Amniotic epithelial cell (primary cell): ENCODE measurements around the gene DCHS1.

Experiments used
- DNase-seq: peaks from one replicate; pipeline ENCODE4 v3.0.0-alpha.2; 2010; ENCODE audit warnings: low read depth

Gene DCHS1

GRCh38 chr11:6625832-6626420 is 29.7 kb downstream of the DCHS1 start:
- DNase-seq, result no peak

- DNase-seq, result no peak
Observed at GRCh38 chr11:6625156-6625831, 30.3 kb downstream of the DCHS1 start.

- no peak for DNase-seq
Observed at GRCh38 chr11:6623391-6624363, 31.9 kb downstream of the DCHS1 start.

GRCh38 chr11:6622261-6623171 is 33.1 kb downstream of the DCHS1 start:
- DNase-seq, result no peak

- DNase-seq, result no peak
Observed at GRCh38 chr11:6621711-6622211, 33.8 kb downstream of the DCHS1 start.

GRCh38 chr11:6620636-6621035 is 35.0 kb downstream of the DCHS1 start:
- DNase-seq, result no peak

- peak; percentile 89 for DNase-seq
Observed at GRCh38 chr11:6619004-6619745, 36.4 kb downstream of the DCHS1 start, which contains the start of gene TPP1. Gene TPP1, minus strand, starts transcription at chr11:6619422. Its CDS starts 22 bp downstream, at chr11:6619400.

GRCh38 chr11:6618117-6619003 is 37.2 kb downstream of the DCHS1 start:
- peak; percentile 72 for DNase-seq

GRCh38 chr11:6617315-6617781 is 38.3 kb downstream of the DCHS1 start:
- no peak for DNase-seq

- DNase-seq, result no peak
Observed at GRCh38 chr11:6616596-6617250, 38.9 kb downstream of the DCHS1 start.

GRCh38 chr11:6615882-6616585 is 39.6 kb downstream of the DCHS1 start:
- no peak for DNase-seq

- no peak for DNase-seq
Observed at GRCh38 chr11:6615046-6615445, 40.6 kb downstream of the DCHS1 start.

GRCh38 chr11:6614446-6614845 is 41.2 kb downstream of the DCHS1 start:
- no peak for DNase-seq

- DNase-seq, result no peak
Observed at GRCh38 chr11:6613496-6613895, 42.1 kb downstream of the DCHS1 start.

GRCh38 chr11:6612213-6613041 is 43.2 kb downstream of the DCHS1 start, which contains the start of gene TAF10:
Gene TAF10, minus strand, starts transcription at chr11:6612216. Its CDS starts 27 bp downstream, at chr11:6612189.
- peak; percentile 94 for DNase-seq

GRCh38 chr11:6611963-6612212 is 43.7 kb downstream of the DCHS1 start:
- DNase-seq, result no peak
